ENCODE measurements around the gene LIMCH1.

- TF ChIP-seq, protein P1, sequence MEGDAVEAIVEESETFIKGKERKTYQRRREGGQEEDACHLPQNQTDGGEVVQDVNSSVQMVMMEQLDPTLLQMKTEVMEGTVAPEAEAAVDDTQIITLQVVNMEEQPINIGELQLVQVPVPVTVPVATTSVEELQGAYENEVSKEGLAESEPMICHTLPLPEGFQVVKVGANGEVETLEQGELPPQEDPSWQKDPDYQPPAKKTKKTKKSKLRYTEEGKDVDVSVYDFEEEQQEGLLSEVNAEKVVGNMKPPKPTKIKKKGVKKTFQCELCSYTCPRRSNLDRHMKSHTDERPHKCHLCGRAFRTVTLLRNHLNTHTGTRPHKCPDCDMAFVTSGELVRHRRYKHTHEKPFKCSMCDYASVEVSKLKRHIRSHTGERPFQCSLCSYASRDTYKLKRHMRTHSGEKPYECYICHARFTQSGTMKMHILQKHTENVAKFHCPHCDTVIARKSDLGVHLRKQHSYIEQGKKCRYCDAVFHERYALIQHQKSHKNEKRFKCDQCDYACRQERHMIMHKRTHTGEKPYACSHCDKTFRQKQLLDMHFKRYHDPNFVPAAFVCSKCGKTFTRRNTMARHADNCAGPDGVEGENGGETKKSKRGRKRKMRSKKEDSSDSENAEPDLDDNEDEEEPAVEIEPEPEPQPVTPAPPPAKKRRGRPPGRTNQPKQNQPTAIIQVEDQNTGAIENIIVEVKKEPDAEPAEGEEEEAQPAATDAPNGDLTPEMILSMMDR (IDR thresholded peaks at IDR 0.05 in 2 of 3, conservative IDR thresholded peaks at IDR 0.05 in 1 of 3; ENCODE audit: borderline replicate concordance in 1 of 3, insufficient read depth in 1 of 3, low read depth in 2 of 3, low read length in 2 of 3) = no peak
- no peak for TF ChIP-seq SP1 (IDR thresholded peaks at IDR 0.05; ENCODE audit: low read depth)
- no peak for TF ChIP-seq POLR2AphosphoS5 (IDR thresholded peaks at IDR 0.05; ENCODE audit: low read depth, low read length)
- no peak for TF ChIP-seq SIN3A (IDR thresholded peaks at IDR 0.05; ENCODE audit: low read depth)
- no peak for TF ChIP-seq EZH2 (IDR thresholded peaks at IDR 0.05)
- no peak for TF ChIP-seq POLR2A (IDR thresholded peaks at IDR 0.05; ENCODE audit: borderline replicate concordance, extremely low read depth, insufficient read depth, insufficient read length)
Measured at GRCh38 chr4:41572516-41572915, 34.6 kb downstream of the LIMCH1 start.
